A172 (cell line): ENCODE results near the gene A1BG. TPM values are rescaled to one million over a fixed set of nuclear protein-coding genes. Genes with fewer than 3 reads are reported as not detected.

Source experiments
- DNase-seq: peaks from one replicate; pipeline ENCODE4 v3.0.0-alpha.2; 2015; ENCODE audit warnings: low spot score
- total RNA-seq: library from RNA; depleted of rRNA; stranded (reverse); fragments of >200 nt; shearing (Covaris generic); gene quantifications from 2 replicates; pipeline ENCODE4 v1.2.3, GENCODE V29; 2014; rRNA removed

The A1BG gene
- total RNA-seq, 1 experiment from 2014 or later, result 10.7 TPM

DNA sequence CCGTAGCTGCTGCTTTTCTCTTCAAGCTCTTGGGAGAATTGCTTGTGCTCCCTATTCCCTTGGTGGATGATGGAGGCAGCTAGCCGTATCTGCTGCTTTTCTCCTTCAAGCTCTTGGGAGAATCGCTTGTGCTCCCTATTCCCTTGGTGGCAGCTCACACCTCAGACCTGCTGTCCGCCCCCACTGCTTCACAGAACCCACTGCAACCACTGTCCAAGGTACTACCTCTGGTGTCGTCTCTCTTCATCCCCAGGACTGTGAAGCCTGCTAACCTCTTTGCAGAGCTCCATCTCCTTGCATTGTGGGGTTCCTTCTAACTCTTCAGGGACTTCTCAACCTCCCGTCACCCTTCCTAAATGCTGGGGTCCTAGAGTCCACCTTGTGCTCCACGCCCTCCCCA, 52.7 kb downstream of the A1BG start:
- no peak for DNase-seq

DNA sequence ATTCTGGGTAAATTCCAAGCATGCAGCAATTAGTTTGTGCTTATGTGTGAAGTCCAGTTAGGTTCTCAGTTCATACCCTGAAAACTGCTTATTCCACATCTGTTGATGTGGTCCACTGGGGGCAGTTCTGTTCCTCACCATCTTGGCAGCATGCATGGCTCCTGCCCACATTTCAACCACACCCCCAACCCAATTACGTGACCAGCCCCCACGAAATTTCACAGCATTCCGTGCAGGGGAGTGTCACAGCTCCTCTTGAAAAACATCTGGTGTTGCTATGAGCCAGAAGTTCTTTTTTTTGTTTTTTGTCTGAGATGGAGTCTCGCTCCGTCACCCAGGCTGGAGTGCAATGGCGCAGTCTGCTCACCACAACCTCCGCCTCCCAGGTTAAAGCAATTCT, 57.2 kb downstream of the A1BG start:
- DNase-seq, result no peak

Other genes starting within 250 kb of the A1BG start
- gene ZNF329, start 202.7 kb downstream of the A1BG start, total RNA-seq, result 16.0 and 16.6 TPM in 2 replicates
- gene ZNF274, start 170.4 kb downstream of the A1BG start, total RNA-seq, result 23.5 and 26.9 TPM in 2 replicates
- not detected in 2 replicates for gene ZNF544, start 124.6 kb downstream of the A1BG start, total RNA-seq
- 8.0 and 9.0 TPM in 2 replicates for gene ZNF8, start 74.5 kb downstream of the A1BG start, total RNA-seq
- 80.2 and 89.6 TPM in 2 replicates for gene ERVK3-1, start 48.1 kb downstream of the A1BG start, total RNA-seq
- 4.0 and 4.1 TPM in 2 replicates for gene ZSCAN22, start 26.5 kb downstream of the A1BG start, total RNA-seq
- gene ZNF497, start 9.3 kb upstream of the A1BG start, total RNA-seq, result 1.7 and 2.4 TPM in 2 replicates
- gene ZNF837, start 27.5 kb upstream of the A1BG start, total RNA-seq, result 3.7 and 5.7 TPM in 2 replicates
- 2,652 and 2,662 TPM in 2 replicates for gene RPS5, start 33.8 kb upstream of the A1BG start, total RNA-seq
- gene RNF225, start 42.2 kb upstream of the A1BG start, total RNA-seq, result not detected in 2 replicates
- gene ZNF584, start 55.2 kb upstream of the A1BG start, total RNA-seq, result 31.5 and 42.1 TPM in 2 replicates
- gene ZNF132, start 86.7 kb upstream of the A1BG start, total RNA-seq, result 0.03 and 0.19 TPM in 2 replicates
- gene ZNF324B, start 98.1 kb upstream of the A1BG start, total RNA-seq, result 9.9 and 12.1 TPM in 2 replicates
- 18.4 and 21.5 TPM in 2 replicates for gene ZNF324, start 113.6 kb upstream of the A1BG start, total RNA-seq
- gene ZNF446, start 122.9 kb upstream of the A1BG start, total RNA-seq, result 17.1 and 18.8 TPM in 2 replicates
- 2.8 and 6.6 TPM in 2 replicates for gene SLC27A5, start 158.5 kb upstream of the A1BG start, total RNA-seq
- gene ZBTB45, start 166.3 kb upstream of the A1BG start, total RNA-seq, result 9.0 and 11.9 TPM in 2 replicates
- 545 and 619 TPM in 2 replicates for gene TRIM28, start 190.6 kb upstream of the A1BG start, total RNA-seq
- gene CHMP2A, start 201.6 kb upstream of the A1BG start, total RNA-seq, result 32.1 and 48.2 TPM in 2 replicates
- 141 and 145 TPM in 2 replicates for gene UBE2M, start 205.1 kb upstream of the A1BG start, total RNA-seq
- 17.4 and 17.8 TPM in 2 replicates for gene MZF1, start 219.8 kb upstream of the A1BG start, total RNA-seq